Left lobe of liver (tissue), 2 donors: ENCODE data around the gene COX20. TPM values are rescaled to one million over a fixed set of nuclear protein-coding genes. Genes with fewer than 3 reads are reported as not detected.
A peak's percentile ranks its signal among the peaks of the same experiment; 100 is the strongest.

Experiments
- ATAC-seq: fragments of 200-7000 bp; cut with Tn5 transposase; one replicate; pipeline ENCODE4 v1.9.1; 2020; ENCODE audit warnings: mild to moderate bottlenecking, moderate library complexity
- DNase-seq: peaks from one replicate; pipeline ENCODE4 v3.0.0-alpha.2; 2020; ENCODE audit warnings: low spot score
- total RNA-seq: library from RNA; stranded (reverse); gene quantifications from one replicate; pipeline ENCODE4 v1.2.1, GENCODE V29; 2021
- donor health status: DM: no; HTN: no; CAD: no; lungs with moderate emphysema.
- donor health status: DM: no; HTN: yes; CAD: no.

COX20 gene
- total RNA-seq: 13.4 TPM

- ATAC-seq (peak; percentile 85), DNase-seq (peak; percentile 94)
These were observed at the start of gene COX20 for GRCh38 chr1:244835276-244836134. TSS of gene COX20 (plus strand) at chr1:244835658. CDS start at chr1:244835715, 57 bp downstream.

DNA sequence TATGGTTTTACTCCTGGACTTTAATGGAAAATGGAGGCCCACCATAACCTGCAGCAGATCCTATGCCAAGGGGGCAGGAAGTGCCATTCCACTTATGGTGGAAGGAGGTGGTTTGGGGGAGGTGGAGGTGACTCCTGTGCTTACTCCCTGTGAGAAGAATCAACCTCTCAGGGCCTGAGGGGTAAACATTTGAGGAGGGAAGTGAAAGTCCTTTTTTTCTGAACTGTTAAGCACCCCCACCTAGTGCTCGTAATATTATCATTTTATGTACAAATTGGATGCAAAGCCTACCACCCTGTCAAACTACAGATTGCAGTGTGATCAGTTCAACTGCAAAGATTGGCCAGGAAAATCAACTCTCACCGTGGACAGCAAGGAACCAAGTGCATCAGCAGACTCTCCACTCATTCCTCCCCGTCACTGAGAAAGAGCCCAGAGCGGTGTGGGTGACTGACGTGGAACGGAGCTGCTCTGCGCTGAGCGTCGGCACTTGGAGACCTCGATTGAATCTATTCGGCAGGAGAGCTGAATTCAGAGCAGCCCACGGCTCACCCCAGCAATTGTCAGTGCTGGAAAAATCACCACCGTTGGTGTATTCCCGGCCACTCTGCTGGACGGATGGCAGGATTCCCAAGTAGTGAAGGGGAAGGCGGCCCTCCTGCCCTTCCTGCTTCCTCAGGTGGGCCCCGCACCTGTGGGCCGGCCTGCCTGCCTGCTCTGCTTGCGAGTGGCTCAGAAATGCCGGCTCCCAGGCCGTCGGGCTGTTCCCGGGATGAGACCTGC is 46.8 kb upstream of the COX20 start:
- no peak for DNase-seq

GRCh38 chr1:244789276-244789580 is 46.2 kb upstream of the COX20 start:
- DNase-seq: no peak
- ATAC-seq: no peak

More for the DNA sequence above, 46.8 kb upstream of the COX20 start:
- no peak for ATAC-seq

GRCh38 chr1:244789731-244790130 is 45.7 kb upstream of the COX20 start:
- no peak for ATAC-seq
- DNase-seq: no peak

DNA sequence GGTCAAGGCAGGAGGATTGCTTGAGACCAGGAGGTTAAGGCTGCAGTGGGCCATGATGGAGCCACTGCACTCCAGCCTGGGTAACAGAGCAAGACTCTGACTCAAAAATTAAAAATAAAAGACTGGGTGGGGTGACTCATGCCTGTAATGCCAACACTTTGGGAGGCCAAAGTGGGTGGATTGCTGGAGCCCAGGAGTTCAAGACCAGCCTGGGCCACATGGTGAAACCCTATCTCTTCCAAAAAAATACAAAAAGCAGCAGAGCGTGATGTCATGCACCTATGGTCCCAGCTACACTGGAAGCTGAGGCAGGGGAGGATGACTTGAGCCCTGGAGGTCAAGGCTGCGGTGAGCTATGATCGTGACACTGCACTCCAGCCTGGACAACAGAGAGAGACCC is 44.4 kb upstream of the COX20 start:
- no peak for DNase-seq
- no peak for ATAC-seq

DNA sequence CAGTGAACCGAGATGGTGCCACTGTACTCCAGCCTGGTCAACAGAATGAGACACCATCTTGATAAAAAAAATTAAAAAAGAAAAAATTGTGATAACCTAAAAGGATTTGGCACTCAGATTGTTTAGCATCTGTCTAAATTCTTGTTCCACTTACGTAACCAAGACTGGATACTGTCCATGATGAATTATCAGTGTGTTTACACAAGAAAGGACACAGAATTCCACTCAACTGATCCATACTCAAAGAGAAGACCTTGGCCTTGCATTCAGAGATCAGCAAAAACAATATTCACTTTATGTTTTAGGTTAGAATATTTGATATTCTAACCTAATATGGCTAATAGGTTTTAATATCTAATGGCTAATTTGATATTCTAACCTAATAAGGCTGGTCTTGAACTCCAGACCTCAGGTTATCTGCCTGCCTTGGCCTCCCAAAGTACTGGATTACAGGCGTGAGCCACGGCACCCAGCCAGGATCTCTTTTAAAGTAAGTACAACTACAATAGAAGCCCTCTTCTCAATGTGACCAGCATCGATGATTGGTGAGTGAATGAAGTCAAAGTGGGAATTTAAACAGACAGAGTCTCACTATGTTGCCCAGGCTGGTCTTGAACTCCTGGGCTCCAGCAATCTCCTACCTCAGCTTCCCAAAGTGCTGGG is 43.1 kb upstream of the COX20 start:
- DNase-seq (no peak), ATAC-seq (peak; percentile 76)

DNA sequence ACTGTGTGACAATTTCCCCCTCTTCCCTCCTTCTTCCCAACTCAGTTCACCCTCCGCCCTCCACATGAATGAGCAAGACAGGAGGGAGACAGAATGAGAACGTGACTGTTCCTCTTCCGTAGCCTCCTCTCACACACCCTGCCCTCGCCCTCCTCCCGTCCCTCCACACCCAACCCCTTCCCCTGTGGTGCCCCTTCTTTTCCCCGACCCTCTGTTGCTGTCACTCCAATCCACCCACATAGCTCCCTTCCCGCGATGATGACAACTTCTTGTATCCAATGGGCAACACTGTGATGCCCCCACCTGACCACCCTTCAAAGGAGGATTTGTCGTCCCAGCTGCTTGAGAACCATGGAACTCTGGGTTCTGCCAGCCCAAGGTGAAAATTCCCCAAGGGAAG is 41.4 kb upstream of the COX20 start:
- no peak for DNase-seq
- ATAC-seq: no peak

- DNase-seq (peak; percentile 49), ATAC-seq (peak; percentile 44)
These were observed 40.9 kb upstream of the COX20 start for GRCh38 chr1:244794516-244794915.

GRCh38 chr1:244796719-244797406 is 38.6 kb upstream of the COX20 start:
- peak; percentile 59 for DNase-seq
- peak; percentile 85 for ATAC-seq

- DNase-seq (no peak), ATAC-seq (no peak)
These were observed 34.6 kb upstream of the COX20 start for GRCh38 chr1:244800821-244801220.

DNA sequence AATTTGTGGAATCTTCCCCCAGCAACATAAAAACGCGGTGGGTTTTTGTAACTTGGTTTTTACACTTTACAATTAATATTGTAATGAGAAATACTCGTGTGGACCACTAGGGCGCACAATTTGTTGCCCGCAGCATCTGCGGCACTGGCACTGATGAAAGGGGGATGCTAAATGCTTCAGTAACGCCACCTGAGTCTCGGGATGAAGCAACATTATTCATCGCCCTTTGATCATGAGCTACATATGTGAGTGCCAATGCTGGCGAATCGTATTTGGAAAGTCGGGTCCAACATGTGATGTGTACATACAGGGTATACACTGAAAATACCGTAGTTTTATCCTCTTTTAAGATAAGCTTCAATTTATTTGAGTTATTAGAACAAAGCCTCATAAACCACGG is 34.2 kb upstream of the COX20 start:
- peak; percentile 55 for DNase-seq
- peak; percentile 89 for ATAC-seq

DNA sequence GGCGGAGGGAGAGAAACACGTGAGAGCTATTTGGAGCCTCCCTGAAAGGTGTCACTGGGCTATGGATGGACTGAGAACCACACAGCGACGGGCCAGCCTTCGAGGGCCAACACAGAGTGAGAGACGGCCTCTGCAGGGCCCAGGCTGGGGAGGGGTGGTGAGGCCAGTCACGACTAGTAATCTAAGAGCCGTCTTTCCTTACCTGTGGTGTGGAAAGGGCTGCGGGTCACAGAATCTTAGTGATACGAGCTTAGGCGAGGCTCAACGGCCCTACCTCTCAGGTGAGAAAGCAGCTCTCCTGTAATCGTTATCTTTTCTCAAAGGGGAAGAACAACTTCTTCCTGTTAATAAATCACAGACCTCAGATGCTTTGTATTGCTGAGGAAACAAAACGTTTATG is 33.4 kb upstream of the COX20 start:
- no peak for DNase-seq
- no peak for ATAC-seq

GRCh38 chr1:244802556-244803239 is 32.8 kb upstream of the COX20 start:
- ATAC-seq: no peak
- no peak for DNase-seq

DNA sequence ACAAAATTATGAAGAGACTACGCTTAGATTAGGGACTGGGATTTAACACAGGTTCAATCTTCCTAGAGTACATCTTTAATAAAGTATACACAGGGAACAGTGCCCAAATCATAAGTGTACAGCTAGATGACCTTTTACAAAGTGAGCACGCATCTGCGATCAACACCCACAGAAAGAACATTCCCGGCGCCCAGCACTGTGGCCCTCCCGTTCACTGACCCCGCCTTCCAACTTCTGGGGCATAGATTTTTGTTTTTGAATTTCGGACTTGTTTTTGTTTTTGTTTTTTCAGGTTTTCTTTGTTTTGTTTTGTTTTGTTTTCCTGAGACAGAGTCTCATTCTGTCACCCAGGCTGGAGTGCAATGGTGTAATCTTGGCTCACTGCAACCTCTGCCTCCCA is 30.6 kb upstream of the COX20 start:
- ATAC-seq: no peak
- DNase-seq: no peak

DNA sequence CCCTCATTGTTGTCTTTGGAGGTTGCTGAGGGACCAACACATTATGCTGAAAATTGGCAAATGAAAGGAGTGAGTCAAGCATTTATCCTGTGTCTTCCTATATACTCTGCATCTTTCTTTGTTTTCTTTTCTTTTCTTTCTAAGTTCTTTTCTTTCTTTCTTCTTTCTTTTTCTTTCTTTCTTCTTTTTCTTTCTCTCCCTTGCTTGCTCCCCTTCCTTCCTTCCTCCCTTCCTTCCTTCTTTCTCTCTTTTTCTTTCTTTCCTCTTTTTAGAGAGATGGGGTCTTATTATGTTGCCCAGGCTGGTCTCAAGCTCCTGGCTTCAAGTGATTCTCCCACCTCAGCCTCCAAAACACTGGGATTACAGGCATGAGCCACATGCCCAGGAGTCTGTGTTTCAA is 28.3 kb upstream of the COX20 start:
- no peak for DNase-seq
- ATAC-seq: no peak

DNA sequence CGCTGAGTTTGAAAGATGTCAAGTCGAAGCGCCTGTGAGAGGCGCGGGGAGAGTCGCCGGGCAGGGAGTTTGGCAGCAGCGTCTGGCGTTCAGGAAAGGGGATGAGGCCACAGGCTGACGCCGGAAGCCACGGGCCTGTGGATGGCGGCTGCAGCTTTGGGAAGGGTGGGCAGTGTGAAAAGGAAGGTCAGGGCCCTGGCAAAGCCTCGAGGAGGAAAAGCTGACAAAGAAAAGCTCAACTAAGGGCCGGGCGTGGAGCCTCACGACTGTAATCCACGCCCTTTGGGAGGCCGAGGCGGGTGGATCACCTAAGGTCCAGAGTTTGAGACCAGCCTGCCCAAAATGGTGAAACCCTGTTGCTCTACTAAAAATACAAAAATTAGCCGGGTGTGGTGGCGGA is 25.2 kb upstream of the COX20 start:
- DNase-seq (no peak), ATAC-seq (no peak)

DNA sequence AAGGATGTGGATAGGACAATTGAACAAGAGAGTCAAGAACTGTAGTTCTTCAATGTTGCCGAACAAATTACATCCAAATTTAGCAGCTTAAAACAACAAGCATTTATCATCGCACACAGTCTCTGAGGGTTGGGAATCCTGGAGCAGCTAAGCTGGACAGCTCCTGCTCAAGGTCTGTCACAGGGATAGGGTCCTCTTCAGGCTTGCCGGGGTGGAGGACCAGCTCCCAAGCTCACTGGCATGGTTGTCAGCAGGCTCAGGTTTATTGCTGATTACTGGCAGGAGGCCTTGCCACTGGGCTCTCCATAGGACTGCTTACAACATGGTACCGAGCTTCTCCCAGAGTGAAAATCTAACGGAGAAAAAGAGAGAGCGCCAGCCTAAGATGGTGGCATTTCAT is 22.1 kb upstream of the COX20 start:
- DNase-seq (no peak), ATAC-seq (no peak)

GRCh38 chr1:244815600-244816099 is 19.8 kb upstream of the COX20 start:
- DNase-seq (no peak), ATAC-seq (no peak)

DNA sequence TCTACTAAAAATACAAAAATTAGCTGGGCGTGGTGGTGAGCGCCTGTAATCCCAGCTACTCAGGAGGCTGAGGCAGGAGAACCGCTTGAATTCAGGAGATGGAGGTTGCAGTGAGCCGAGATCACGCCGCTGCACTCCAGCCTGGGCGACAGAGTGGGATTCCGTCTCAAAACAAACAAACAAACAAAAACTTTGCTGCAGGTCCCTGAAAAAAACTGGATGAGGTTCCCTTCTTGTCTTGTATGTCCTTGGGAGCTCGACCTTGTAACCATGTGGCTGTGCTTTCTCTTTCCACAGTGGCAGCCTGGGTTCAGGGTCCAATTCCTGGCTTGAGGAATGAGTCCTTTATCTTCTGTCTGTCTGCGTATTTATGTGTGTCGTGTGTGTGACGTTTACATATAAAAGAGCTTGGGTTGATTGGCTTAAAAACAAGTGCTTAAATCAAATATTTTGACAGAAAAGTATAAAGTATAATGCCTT is 18.0 kb upstream of the COX20 start:
- no peak for ATAC-seq
- no peak for DNase-seq

GRCh38 chr1:244820131-244820530 is 15.3 kb upstream of the COX20 start:
- no peak for DNase-seq
- no peak for ATAC-seq
